Measurements from ENCODE around the gene MUCL3.

GRCh38 chr6:31001281-31001888 is 60.6 kb downstream of the MUCL3 start:
- TF ChIP-seq CTCF (IDR thresholded peaks at IDR 0.05) (no peak), USF1 (IDR thresholded peaks at IDR 0.05; ENCODE audit: borderline replicate concordance, low read depth) (no peak), IRF3 (IDR thresholded peaks at IDR 0.05; ENCODE audit: low read depth, low read length) (no peak), EP300 (IDR thresholded peaks at IDR 0.05; ENCODE audit: borderline replicate concordance in 1 of 2, low read depth in 1 of 2, low read length in 1 of 2) (no peak), JUND (IDR thresholded peaks at IDR 0.05) (no peak), GATA2 (CRISPR knock-in tag; IDR thresholded peaks at IDR 0.05) (no peak)
